Measurements from ENCODE around the gene TSPAN7.

GRCh38 chrX:38616904-38617303, 55.6 kb downstream of the TSPAN7 start:
- TF ChIP-seq, protein P1, sequence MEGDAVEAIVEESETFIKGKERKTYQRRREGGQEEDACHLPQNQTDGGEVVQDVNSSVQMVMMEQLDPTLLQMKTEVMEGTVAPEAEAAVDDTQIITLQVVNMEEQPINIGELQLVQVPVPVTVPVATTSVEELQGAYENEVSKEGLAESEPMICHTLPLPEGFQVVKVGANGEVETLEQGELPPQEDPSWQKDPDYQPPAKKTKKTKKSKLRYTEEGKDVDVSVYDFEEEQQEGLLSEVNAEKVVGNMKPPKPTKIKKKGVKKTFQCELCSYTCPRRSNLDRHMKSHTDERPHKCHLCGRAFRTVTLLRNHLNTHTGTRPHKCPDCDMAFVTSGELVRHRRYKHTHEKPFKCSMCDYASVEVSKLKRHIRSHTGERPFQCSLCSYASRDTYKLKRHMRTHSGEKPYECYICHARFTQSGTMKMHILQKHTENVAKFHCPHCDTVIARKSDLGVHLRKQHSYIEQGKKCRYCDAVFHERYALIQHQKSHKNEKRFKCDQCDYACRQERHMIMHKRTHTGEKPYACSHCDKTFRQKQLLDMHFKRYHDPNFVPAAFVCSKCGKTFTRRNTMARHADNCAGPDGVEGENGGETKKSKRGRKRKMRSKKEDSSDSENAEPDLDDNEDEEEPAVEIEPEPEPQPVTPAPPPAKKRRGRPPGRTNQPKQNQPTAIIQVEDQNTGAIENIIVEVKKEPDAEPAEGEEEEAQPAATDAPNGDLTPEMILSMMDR (conservative IDR thresholded peaks at IDR 0.05; ENCODE audit: low read length) = no peak
- no peak for TF ChIP-seq EZH2phosphoT487 (IDR thresholded peaks at IDR 0.05; ENCODE audit: borderline replicate concordance)
